NT2/D1 (cell line): ENCODE measurements around the gene SIGMAR1.

Source experiments
- DNase-seq: peaks from one replicate; pipeline ENCODE4 v3.0.0-alpha.2; 2011; ENCODE audit warnings: low read depth, low spot score
- H3K27me3 ChIP-seq: 2 replicates; pipeline ENCODE4 v1.6.0; 2011; ENCODE audit warnings: mild to moderate bottlenecking; ENCODE audit not compliant: insufficient read length, insufficient read depth
- H3K36me3 ChIP-seq: 2 replicates; pipeline ENCODE4 v1.6.1; 2011; ENCODE audit warnings: mild to moderate bottlenecking, low read length, mixed read lengths; ENCODE audit not compliant: insufficient read depth, insufficient read length
- H3K4me1 ChIP-seq: 2 replicates; pipeline ENCODE4 v1.5.1; 2011; ENCODE audit not compliant: insufficient read depth, insufficient read length
- H3K4me3 ChIP-seq: 2 replicates; pipeline ENCODE4 v1.5.1; 2011; ENCODE audit warnings: low read depth; ENCODE audit not compliant: insufficient read length
- H3K9ac ChIP-seq: 2 replicates; pipeline ENCODE4 v1.6.0; 2011; ENCODE audit warnings: low read depth; ENCODE audit not compliant: insufficient read length
- H3K9me3 ChIP-seq: 2 replicates; pipeline ENCODE4 v1.5.1; 2011; ENCODE audit warnings: mild to moderate bottlenecking, low read length; ENCODE audit not compliant: insufficient read depth
- SUZ12 ChIP-seq: IDR thresholded peaks from 2 replicates; pipeline ENCODE4 v1.6.1; 2011; ENCODE audit not compliant: insufficient read length, insufficient read depth; ENCODE audit errors: extremely low read depth
- YY1 ChIP-seq: IDR thresholded peaks from 2 replicates; pipeline ENCODE4 v1.6.1; 2011; ENCODE audit not compliant: insufficient read length, insufficient read depth
- ZNF274 ChIP-seq: IDR thresholded peaks from 2 replicates; pipeline ENCODE4 v1.6.1; 2011; ENCODE audit warnings: mild to moderate bottlenecking, low read depth, low read length

Gene SIGMAR1

DNA sequence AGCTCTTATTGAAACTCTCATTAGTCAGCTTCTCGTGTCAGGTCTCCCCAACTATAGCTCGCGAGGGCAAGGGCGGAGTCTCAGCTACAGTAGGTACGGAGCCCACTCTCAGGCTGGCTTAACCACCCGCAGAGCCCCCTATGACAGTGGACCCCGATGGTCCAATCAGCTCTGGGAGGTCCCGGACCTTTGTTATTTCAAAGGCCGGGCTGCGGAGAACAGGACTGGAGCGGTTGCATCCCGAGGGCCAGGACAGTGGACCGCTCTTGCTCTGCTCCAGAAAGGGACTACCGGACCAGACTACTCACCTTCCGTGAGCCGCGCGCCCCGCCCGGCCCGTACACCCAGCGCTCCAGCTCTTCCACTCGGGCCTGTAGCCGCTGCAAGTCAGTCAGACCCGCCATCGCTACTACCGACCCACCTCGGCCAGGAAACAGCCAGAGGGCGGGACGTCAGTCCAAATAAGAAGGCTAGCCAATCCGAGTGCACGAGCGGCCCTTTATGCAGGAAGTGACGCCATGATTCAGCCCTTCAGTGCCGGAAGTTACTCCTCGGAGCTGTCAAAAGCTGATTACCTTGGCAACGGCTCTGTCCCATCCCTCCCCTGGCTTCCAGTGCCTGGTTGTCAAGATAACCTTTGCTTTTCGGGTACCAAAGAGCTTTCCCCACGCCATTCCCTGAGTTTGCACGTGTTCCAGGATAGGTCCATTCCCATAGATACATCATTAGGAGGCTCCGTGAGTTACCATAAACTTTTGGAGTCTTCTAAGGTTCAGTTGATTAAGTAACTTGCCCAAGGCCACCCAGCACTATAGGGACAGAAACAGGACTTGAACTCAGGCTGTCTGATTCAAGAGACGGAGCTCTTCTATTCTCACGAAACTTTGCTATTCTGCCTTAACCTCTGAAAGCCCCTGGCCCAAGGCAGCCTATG lies 17.3 kb downstream of the SIGMAR1 start, which contains the start of gene DCTN3:
DCTN3 (minus strand) TSS at position 435 of the 934 bp plus-strand sequence; CDS start at position 404, 31 bp downstream.
- Histone ChIP-seq H3K9ac (peak within 1 kb of the TSS; percentile 88), H3K9me3 (no peaks in the 10 kb centered on the region), H3K27me3 (peaks cover 15% of the 10 kb centered on the region), H3K4me3 (peak within 1 kb of the TSS; percentile 86), H3K4me1 (no peaks in the 10 kb centered on the region), H3K36me3 (peaks cover 27% of the 10 kb centered on the region)
- no peak for TF ChIP-seq ZNF274
- TF ChIP-seq SUZ12, result no peak
- peak; percentile 30 for TF ChIP-seq YY1
- DNase-seq, result peak; percentile 86

DNA sequence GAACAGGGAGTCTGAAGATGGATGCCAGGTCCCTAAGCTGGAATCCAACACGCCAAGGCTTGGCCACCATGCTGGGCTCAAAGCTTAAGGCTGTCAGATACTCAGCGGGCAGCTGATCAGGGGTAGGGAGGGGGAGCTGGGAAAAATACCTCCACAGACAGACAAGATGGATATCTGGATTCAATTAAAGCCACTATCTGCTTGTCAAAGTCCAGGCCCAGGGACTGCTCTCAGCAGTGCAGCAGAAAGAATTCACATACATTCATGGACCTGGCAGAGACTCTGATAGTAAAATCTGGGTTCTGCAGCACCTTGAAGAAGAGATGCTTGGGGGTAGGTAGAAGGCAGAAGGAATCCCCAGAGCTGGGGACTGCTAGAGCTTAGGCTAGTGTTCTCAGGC lies 22.5 kb downstream of the SIGMAR1 start:
- peaks cover 52% of the 10 kb centered on the region for H3K36me3 ChIP-seq
- H3K9ac ChIP-seq, result no peak overlapping the region
- H3K4me1 ChIP-seq, result peaks cover 10% of the 10 kb centered on the region
- no peaks in the 10 kb centered on the region for H3K9me3 ChIP-seq
- DNase-seq, result no peak
- TF ChIP-seq ZNF274 (no peak), SUZ12 (no peak), YY1 (no peak)
- no peaks in the 10 kb centered on the region for H3K27me3 ChIP-seq
- H3K4me3 ChIP-seq, result no peak overlapping the region

DNA sequence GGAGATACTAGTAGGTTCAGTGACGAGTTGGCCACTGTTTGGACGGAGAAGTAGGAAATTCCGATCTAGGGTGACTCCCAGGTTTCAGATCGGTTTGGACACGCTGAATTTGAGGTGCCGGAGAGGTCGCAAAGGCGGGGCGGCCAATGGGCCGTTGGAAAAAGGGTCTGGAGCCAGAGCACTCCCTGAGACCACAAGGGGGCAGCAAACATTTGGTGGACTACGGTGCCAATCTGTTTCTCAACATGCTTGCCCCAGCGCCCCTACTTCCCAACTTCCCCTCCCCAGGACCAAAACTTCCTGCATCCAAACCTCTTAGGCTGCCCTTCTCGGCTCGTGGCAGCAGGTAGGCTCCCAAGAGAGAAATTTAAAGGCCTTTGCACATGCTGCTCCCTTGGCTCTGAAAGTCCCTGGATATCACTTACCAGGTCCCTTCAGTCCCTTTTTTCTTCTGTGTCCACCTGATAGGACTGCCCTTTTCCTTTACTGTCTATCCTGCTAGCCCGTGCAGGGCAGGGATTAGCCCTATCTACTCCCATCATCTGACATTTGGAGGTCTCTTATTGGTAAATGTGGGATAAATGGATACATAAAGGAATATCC lies 24.7 kb downstream of the SIGMAR1 start:
- Histone ChIP-seq H3K36me3 (peaks cover 53% of the 10 kb centered on the region), H3K27me3 (no peaks in the 10 kb centered on the region), H3K9ac (peak overlapping the region; percentile 94), H3K9me3 (no peaks in the 10 kb centered on the region), H3K4me3 (peak overlapping the region; percentile 90), H3K4me1 (peaks cover 11% of the 10 kb centered on the region)
- TF ChIP-seq ZNF274 (no peak), SUZ12 (no peak), YY1 (no peak)
- no peak for DNase-seq

DNA sequence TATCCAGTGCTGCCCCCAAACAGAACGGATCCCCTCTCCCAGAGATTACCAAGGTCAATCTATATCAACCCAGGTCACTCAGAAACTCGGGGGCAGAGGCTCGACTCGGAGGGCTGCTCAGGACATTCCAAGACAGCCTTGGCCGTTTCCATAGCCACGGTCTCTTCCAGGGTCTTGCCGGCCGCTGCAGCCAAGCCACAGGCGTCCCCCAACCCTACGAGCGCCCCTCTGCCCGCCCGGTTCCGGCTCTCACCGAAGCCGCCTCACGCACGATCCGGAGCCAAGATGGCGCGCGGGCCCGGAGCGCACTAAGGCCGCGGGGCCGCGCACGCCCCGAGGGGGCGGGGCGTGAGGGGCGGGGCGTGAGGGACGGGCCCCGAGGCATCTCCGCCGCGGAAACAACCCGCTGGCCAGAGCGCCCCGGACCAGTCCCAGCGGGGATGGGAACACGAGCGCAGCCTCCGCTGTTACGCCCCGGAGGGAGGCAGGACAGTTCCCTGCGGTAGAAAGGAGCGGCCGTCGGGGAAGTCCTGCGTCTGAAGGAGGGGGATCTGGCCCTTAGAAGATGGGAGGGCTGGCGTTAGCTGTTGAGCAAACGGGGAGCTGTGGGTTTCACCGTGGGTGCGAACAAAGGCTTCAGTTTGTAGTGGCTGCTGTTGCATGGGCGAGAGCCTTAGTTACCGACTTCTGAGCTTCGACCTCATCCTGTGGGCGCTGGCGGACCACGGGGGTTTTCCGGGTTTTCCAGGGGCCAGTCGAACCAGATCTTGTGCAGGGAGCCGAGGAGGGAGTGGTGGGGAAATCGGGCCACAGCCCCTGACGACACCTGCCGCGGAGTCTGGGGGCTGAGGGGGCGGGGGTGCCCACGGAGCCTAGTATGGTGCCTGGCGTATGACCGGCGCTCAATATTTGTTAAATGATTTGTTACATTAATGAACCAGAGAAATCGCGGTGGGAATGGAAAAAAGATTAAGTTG lies 25.5 kb downstream of the SIGMAR1 start, which contains the start of gene RPP25L:
RPP25L (minus strand) TSS at position 287 of the 977 bp plus-strand sequence. CDS start 801 bp downstream, outside the sequence.
- Histone ChIP-seq H3K36me3 (peaks cover 45% of the 10 kb centered on the region), H3K27me3 (no peaks in the 10 kb centered on the region), H3K9ac (peak within 1 kb of the TSS; percentile 94), H3K4me3 (peak within 1 kb of the TSS; percentile 90), H3K4me1 (peaks cover 14% of the 10 kb centered on the region), H3K9me3 (no peaks in the 10 kb centered on the region)
- no peak for DNase-seq
- TF ChIP-seq ZNF274, result no peak
- no peak for TF ChIP-seq SUZ12
- peak; percentile 55 for TF ChIP-seq YY1

DNA sequence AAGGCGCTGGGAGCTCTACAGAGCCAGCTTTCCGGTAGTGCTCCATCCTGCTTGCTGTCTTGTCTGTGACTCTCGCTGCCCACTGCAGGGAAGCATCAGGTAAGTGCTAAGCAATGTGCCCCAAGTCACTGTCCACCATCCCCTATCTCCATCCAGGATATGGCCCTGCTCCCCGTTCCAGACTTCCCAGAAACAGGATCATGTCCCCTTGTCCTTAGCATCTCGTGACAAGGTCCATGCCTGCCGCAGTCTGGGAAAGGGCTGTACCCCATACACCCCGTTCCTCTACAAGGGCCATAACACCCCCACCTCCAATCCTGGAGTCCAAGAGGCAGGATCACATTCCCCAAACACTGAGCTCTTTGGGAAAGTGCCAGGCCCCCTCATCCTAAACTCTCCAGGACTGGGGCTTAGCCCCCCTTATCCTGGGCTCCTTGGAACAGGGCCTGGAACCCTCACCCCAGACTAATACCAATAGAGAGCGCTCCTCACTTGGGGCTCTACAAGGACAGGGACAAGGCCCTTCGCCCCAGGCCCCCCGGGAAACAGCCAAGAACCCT lies 26.3 kb downstream of the SIGMAR1 start:
- TF ChIP-seq ZNF274 (no peak), SUZ12 (no peak), YY1 (no peak)
- H3K9me3 ChIP-seq, result no peaks in the 10 kb centered on the region
- H3K9ac ChIP-seq, result peak overlapping the region; percentile 94
- peaks cover 38% of the 10 kb centered on the region for H3K36me3 ChIP-seq
- H3K4me3 ChIP-seq, result peak overlapping the region; percentile 90
- H3K4me1 ChIP-seq, result peaks cover 15% of the 10 kb centered on the region
- no peak for DNase-seq
- H3K27me3 ChIP-seq, result no peaks in the 10 kb centered on the region

DNA sequence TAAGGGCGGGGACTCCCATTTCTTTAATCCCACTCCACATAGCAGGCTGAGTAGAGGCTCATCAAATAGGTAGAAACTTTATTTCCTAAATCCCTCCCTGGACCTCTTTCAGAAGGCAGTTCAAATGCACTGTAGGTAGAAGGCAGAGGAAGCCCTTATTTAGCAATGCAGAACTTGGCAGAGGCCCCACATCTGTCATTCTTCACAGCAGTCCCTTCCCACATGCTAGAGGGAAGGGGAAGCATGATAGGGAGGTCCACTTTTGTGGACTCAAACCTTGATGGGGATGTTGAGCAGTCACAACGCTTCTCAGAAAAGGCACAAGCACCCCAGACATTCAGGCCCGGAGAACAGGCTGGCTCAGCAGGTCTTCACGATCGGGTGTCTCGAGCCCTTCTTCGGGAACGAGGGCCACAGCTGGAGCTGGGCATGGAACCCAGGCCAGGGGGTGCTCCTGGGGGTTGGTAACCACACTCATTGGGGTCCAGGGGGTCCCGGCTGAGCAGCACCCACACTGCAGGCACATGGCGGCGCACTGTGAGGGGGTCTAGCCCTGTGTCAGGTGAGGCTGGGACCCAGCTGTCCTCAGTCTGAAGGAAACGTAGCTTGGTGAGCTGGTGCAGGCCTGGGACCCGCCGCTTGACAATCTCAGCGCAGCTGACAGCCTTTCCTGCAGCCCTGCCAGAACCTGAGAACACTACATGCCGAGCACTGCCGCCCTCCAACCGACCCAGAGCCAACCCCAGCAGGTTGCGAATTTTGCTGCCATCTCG lies 27.0 kb downstream of the SIGMAR1 start:
- Histone ChIP-seq H3K9me3 (no peaks in the 10 kb centered on the region), H3K4me1 (peaks cover 15% of the 10 kb centered on the region), H3K27me3 (no peaks in the 10 kb centered on the region), H3K36me3 (peaks cover 33% of the 10 kb centered on the region), H3K4me3 (peak overlapping the region; percentile 90), H3K9ac (peak overlapping the region; percentile 94)
- TF ChIP-seq SUZ12, result no peak
- TF ChIP-seq ZNF274, result no peak
- TF ChIP-seq YY1, result no peak
- no peak for DNase-seq
